Measurements from ENCODE around the gene SAP30BP.

DNA sequence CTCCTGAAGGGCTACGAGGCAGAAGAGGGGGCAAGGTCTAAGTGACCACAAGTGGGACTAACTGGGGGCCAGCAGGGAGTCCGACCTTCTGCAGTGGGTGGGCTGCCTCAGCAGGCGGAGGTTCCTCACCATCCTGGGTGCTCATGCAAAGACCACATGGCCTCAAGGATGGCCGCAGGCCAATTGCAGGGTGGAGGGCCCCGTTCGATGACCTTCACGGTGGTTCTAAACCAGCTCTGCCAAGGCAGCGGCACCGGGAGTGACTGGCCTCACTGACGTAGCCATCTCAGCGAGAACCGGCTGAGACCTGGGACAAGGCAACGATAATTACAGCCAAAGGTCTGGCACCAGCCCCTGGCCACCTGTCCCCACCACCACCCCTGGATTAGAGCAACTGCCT, 28.2 kb upstream of the SAP30BP start:
- TF ChIP-seq EP300 (IDR thresholded peaks at IDR 0.05; ENCODE audit: borderline replicate concordance) (no peak), RAD21 (IDR thresholded peaks at IDR 0.05; ENCODE audit: low read depth) (no peak), FOXM1 (IDR thresholded peaks at IDR 0.05; ENCODE audit: borderline replicate concordance, low read depth) (no peak)
- TF ChIP-seq, protein P1, sequence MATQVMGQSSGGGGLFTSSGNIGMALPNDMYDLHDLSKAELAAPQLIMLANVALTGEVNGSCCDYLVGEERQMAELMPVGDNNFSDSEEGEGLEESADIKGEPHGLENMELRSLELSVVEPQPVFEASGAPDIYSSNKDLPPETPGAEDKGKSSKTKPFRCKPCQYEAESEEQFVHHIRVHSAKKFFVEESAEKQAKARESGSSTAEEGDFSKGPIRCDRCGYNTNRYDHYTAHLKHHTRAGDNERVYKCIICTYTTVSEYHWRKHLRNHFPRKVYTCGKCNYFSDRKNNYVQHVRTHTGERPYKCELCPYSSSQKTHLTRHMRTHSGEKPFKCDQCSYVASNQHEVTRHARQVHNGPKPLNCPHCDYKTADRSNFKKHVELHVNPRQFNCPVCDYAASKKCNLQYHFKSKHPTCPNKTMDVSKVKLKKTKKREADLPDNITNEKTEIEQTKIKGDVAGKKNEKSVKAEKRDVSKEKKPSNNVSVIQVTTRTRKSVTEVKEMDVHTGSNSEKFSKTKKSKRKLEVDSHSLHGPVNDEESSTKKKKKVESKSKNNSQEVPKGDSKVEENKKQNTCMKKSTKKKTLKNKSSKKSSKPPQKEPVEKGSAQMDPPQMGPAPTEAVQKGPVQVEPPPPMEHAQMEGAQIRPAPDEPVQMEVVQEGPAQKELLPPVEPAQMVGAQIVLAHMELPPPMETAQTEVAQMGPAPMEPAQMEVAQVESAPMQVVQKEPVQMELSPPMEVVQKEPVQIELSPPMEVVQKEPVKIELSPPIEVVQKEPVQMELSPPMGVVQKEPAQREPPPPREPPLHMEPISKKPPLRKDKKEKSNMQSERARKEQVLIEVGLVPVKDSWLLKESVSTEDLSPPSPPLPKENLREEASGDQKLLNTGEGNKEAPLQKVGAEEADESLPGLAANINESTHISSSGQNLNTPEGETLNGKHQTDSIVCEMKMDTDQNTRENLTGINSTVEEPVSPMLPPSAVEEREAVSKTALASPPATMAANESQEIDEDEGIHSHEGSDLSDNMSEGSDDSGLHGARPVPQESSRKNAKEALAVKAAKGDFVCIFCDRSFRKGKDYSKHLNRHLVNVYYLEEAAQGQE (IDR thresholded peaks at IDR 0.05; ENCODE audit: low read depth), result no peak
